ENCODE data around the gene GYS2.
A peak's percentile ranks its signal among the peaks of the same experiment; 100 is the strongest.

GYS2 gene

DNA sequence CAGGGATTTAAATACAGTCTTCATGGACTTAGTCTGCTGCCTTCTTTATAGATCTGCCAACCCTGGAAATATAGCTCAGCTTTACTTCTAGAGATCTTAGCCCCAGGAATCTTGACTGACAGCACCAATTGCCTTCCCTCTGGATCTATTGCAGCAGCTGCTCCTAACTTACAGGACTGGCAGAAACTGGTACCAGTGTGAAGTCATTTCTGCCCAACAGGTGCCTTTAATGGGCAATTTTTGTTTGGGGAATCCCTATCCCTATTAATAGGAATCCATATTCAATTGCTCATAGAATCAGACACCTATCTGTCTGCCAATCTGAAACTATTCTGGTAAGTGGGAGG lies 51.3 kb downstream of the GYS2 start:
- DNase-seq (ENCODE audit: low read depth in 3 of 3): no peak

DNA sequence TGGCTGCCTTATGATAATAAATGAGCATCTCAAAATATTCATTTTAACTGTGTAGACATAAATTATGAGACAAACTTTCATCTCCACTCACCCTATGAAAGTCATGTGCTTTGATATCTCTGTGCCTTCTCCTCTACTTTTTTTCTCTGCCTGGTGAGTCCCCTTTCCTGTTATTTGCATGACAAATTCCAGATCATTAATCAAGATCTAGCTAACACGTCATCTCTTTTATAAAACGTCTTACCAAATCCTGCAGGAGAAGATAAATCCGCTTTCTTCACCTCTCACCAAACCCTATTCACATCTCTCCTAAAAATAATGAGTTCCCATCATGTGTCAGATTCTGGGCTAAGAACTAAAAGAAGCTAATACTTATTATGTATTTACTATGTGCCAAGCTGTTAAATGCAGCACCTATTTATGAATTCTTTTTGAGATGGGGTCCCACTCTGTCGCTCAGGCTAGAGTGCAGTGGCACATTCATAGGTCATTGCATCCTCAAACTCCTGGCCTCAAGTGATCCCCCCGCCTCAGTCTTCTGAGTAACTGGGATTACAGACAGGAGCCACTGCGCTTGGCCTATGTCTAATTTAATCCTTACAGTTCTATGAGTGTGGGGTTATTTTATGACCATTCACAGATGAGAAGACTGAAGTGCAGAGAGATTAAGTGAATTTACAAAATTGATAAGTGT lies 51.9 kb downstream of the GYS2 start:
- DNase-seq (ENCODE audit: low read depth in 3 of 3): no peak

DNA sequence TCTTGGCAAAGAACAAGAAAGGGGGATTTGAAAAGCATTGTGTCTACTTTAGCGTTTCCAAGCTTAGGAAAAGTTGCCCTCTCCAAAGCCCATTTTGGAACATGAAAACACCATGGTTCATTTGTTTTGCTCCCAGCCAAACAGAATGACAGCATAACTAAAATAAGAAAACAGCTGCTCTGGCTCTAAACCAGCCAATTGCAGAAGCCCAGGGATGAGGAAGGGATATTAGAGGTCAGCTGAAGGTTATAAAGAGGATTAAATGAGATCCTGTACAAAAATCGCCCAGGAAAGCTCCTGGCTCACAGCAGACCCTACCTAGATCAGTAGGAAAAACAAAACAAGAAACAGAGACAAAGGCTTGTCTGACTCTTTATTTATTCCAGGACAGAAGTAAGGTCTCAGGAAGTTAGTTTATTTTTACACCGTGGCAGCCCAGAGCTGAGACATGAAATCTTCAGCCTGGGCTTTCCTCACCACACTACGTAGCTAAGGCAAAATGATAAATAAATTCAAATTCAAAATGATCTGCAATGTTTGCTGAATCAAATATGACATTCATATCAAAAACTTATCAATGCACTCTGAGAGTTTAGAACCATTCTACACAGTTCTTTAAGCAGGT lies 52.7 kb downstream of the GYS2 start:
- no peak for DNase-seq (ENCODE audit: low read depth in 3 of 3)

DNA sequence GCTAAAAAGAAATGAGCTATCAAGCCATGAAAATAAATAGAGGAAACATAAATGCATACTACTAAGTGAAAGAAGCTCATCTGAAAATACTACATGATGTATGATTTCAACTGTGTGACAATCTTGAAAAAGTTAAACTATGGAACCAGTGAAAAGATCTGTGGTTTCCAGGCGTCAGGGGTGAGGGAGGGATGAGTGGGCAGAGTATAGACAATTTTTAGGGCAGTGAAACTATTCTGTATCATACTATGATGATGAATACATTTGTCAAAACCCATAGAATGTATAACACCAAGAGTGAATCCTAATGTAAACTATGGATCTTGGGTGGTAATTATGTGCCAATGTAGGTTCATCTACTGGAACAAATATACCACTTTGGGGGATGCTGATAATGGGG lies 57.2 kb downstream of the GYS2 start:
- DNase-seq (ENCODE audit: low read depth in 3 of 3): peak in 1 of 3 experiments; percentile 16

DNA sequence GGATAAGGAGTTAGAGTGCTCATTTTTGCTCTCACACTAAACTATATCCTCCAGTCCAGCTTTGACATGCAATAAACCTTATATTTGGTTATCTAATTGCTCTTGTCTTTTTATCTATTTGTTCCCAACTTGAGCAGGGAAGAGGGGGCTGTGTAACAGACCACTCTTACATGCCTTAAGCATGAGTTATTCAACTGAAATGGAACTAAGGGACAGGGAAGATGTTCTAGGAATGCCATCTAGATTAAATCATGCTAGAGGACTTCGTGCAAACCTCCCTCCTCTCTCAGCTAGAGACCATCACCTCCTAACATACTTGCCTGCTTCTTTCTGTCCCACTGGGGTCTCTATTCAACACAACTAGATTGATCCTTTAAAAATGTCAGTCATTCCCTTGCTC lies 57.9 kb downstream of the GYS2 start:
- DNase-seq (ENCODE audit: low read depth in 3 of 3): no peak

DNA sequence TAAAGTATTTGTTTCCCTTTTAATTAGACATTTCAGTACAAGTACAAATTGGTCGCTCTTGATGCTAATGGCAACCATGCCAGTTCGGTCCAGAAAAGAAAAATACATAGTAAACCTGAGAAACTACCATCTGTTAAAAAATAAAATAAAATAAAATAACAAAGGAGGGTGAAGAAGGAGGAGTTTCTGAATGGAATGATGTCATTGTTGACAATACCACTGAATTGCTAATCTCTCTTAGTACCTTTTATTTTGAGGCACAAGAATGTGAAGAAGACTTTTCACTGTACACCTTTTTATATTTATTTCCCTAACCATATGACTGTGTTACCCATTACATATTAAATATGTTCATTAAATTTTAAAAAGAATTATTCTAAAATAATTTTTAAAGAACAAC lies 59.1 kb downstream of the GYS2 start:
- no peak for DNase-seq (ENCODE audit: low read depth in 3 of 3)

DNA sequence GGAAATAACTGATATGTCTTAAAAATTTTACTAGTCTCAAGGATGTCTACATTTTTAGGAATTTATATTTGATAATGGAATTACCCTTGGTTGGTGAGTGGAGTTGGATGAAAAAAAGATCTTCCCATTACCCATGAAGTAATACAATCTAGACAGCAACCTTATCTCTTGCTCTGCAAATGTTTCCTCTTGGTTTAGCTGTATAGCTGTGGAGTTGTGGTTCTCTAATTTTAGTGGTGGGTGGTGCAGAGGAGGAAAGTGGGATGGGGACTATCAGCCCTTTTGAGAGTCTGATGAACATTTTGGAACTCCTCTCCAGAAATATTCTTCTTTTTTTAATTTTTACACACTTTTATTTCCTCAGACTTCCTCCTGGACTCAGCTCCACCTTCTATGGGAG lies 61.5 kb downstream of the GYS2 start:
- DNase-seq (ENCODE audit: low read depth in 3 of 3): no peak

DNA sequence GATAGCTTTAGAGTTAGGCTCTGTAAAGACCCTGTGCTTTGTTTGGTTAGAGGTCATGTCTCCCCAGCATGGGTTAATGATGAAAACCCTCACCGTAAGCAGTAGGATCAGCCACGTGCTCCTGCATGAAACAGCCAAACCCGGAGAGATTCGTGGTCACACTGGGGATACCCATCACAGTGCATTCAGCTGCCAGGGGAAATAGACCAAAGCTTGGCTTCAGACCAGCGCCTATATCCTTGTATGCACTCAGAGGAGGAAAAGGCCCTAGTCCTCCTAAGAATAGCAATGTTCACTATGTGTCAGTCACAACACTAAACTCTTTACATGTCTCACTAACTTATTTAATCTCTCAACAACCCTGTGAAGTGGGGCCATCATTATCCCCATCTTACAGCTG lies 62.2 kb downstream of the GYS2 start:
- DNase-seq (ENCODE audit: low read depth in 3 of 3): no peak

DNA sequence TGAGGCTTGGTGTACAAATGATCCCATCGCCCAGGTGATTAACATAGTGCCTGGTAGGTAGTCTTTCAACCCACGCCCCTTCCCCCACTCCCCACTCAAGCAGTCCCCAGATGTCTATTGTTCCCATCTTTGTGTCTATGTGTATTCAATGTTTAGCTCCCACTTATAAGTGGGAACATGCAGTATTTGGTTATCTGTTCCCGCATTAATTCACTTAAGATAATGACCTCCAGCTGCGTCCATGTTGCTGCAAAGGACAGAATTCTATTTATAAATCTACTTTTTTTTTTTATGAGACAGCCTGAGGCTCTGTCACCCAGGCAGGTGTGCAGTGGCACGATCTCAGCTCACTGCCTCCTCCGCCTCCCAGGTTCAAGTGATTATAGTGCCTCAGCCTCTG lies 62.9 kb downstream of the GYS2 start:
- no peak for DNase-seq (ENCODE audit: low read depth in 3 of 3)

DNA sequence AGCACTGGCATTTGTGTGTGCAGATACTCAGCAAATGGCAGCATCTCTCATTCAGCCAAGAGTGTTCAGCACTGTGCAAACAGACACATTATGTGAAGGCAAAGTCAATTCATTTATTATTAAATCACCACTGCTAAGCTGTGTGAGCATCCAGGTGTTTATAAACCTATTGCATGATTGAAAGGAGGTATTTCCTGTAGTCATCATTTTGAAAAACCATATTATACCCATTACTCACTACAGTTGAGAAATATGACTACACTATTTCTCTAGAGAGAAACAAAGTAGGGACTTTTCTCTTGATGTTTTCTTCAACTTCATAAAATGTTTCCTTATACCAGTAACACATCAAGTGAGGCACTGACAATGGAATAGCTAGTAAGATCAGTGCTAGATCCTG lies 64.8 kb downstream of the GYS2 start:
- DNase-seq (ENCODE audit: low read depth in 3 of 3): no peak

DNA sequence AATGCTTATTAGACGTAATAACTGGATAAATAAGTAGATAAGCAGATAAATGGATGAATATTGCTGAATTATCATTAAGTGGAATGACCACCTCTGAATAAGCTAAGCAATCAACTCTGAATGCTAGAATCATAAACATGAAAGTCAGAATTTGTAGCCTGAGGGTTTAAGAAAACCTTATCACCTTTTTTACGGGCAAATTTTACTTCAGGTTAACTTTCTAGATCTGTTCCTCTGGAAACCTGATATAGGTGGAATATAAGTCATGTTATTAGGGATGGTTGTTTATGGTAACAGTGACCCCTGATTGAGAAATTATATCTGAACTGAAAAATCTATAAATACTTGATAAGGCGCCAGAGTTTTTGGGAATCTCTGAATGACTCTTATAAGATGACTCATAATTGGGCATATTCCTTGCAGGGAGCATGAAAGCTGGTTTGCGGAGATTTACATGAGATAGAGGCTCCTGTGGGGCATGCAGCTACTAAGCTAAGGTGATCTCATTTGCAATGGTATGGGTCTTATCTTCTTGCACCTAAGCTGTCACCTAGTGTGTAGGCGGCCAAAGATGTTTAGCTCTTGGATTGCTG lies 66.5 kb downstream of the GYS2 start:
- no peak for DNase-seq (ENCODE audit: low read depth in 3 of 3)

DNA sequence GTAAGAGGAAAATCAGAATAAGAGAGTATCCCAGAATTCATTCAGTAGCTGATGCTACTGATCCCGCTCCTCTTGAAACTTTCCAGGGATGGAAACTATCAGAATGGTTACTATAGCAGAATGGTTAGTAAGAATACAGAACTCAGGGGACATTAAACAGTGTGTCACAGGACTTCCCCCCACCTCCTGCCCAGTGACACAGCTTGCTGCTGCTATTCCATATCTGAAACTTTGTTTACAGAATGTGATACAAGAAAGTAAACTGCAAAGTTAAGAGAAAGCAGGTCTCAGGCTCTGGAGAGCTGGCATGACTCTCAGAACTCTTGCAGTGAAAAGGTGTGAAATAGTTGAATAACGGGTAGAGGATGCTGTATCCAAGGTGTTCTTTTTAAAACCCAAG lies 75.2 kb downstream of the GYS2 start:
- DNase-seq (ENCODE audit: low read depth in 3 of 3): no peak

DNA sequence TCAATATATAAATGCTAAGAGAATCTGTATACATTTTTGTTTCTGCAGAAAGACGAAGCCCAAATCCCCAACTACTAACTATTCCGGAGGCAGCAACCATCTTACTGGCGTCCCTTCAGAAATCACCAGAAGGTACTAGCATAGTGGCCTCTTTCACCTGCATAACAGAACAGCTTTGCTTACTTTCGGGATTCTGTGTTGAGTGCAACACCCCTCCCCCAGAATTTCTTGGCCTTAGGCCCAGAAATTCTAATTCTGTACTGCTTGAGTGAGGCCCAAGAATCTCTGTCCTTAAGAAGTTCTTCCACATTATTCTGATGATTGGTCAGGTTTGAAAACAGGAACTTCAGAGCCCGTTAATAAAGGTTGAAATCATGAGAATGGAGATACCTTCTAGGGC lies 75.7 kb downstream of the GYS2 start:
- DNase-seq (ENCODE audit: low read depth in 3 of 3): no peak

DNA sequence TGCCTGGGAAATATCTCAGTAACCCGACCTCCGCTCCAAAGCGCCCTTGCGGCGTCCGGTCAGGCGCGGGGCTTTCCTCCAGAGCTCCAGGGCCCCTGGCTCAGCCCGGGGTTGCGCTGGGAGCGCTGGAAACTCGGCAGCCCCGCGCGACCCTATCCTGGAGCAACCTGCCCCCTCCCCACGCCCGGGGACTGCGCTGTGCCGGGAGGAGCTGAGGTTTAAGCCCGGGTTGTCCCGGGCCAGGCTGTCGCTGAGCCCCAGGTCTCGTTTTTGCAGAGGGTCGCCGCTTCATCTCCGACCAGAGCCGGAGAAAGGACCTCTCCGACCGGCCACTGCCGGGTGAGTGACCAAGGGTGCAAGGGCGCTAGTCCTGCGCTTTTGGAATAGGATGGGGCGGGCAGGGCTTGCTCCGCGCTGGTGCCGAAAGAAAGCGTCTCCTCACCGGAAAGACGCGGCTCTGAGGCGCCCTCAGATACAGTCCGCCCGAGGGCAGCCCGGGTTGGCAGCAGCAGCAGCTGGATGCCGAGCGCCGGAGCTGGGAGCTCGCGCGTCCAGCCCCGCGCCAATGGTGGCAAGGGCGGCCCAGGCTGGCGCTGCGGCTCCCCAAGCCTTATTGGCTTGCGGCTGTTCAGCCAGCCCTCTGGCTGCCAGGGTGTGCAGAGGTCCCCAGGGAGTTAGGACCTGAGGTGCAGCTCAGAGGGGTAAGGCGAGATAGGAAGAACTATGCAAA lies 77.0 kb downstream of the GYS2 start:
- DNase-seq (ENCODE audit: low read depth in 3 of 3): peak; percentile 31 to 59 (median 32)

DNA sequence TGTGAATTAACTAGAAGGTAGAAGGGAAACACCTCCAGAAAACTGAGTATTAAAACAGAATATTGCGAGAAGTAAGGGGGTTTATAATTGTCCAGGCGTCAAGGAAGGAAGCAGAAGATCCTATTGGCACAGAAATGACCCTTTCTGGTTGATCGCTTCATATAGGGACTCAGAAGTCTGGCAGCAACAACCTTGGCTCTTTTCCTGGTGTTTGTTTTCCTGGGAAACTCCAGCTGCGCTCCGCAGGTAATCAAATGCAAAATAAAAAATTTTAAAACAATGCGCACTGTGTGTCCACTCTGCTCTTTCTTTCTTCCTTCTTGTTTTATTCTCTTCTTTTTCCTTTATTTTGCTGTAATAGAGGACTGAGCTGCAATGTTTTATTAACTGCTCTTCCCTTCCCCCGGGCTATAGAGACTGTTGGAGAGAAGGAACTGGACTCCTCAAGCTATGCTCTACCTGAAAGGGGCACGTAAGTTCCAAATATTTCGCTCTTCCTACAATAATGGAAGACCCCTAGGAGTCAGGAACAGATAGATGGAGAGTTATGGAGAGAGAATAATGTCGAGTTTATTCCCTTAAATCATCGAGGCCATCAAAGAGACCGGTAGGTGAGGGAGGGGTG lies 77.8 kb downstream of the GYS2 start:
- DNase-seq (ENCODE audit: low read depth in 3 of 3): no peak

DNA sequence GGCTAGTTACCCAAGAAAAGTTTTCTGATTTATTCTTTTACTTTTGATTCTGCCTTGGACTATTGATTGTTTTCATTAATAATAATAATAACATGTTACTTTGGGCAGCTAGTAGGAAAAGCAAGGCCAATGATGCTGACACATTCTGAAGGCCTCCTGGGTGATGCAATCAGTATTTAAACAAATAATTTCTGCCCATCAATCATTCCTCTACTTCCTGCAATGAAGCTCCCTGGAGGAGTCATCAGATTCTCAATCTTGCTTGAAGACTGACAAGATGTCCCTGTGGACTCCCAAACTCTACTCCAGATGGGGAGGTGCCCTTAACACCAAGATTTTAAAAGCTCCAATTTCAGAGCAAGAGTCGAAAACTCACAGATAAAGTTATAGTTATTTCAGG lies 78.6 kb downstream of the GYS2 start, which contains the start of gene SPX:
SPX (plus strand) TSS at position 244 of the 400 bp plus-strand sequence. CDS start 177 bp downstream, outside the sequence.
- no peak for DNase-seq (ENCODE audit: low read depth in 3 of 3)

DNA sequence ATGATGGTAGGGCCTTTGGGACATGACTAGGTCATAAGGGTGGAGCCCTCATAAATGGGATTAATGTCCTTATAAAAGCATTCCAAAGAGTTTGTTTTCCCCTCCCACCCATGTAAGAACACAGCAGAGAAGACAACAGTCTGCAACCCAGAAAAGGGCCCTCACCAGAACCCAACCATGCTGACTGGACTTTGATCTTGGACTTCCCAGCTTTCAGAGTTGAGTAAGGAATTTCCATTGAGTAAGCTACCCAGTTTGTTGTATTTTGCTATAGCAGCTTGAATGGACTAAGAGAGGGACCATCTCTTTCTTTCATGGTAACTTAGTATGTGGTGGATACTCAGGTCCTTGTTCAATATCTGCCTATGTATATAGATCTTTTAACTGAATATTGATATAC lies 81.5 kb downstream of the GYS2 start:
- DNase-seq (ENCODE audit: low read depth in 3 of 3): no peak

DNA sequence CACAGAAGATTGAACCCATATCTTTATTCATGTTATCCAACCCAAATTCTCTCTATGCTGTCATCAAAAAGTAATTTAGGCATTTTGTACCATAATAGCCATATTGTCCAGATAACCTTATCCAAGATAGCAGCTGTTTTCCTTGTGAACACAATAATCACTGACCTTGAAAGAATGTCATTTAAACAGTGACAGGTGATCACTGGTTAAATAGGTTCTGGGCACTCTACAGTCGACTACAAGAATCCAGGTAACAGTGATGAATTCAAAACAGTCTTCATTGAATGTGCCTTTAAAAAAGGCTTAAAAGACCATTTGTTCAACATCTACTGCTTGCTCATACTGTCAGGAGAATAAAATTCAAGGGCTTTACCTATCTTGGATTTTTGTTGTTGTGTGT lies 83.1 kb downstream of the GYS2 start:
- no peak for DNase-seq (ENCODE audit: low read depth in 3 of 3)

DNA sequence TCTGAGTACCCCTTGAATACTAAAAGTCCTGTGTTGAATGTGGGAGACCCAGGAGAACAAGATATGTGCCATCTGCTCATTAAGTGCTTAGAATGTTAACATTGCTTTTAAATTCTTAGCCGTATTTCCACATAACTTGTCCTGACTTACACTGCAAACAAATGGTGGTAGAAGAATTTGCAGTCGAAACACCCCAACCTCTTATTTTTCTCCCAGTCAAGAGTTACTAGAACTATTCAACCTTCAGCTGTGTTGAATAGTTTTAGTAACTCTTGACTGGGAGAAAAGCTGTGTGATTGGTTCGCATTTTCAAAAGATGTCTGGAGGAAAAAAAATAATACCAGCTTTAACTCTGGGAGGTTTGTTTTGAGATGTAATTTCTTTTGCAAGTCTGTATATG lies 86.2 kb downstream of the GYS2 start:
- DNase-seq (ENCODE audit: low read depth in 3 of 3): no peak

DNA sequence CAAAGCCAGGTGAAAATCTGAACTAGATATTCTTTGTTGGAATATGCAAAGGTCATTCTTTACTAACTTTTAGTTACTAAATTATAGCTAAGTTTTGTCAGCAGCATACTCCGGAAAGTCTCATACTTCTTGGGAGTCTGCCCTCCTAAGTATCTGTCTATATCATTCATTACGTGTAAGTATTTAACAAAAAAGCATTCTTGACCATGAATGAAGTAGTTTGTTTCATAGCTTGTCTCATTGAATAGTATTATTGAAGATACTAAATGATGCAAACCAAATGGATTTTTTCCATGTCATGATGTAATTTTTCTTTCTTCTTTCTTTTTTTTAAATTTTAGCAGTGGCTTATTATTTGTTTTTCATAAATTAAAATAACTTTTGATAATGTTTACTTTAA lies 88.4 kb downstream of the GYS2 start:
- DNase-seq (ENCODE audit: low read depth in 3 of 3): no peak

DNA sequence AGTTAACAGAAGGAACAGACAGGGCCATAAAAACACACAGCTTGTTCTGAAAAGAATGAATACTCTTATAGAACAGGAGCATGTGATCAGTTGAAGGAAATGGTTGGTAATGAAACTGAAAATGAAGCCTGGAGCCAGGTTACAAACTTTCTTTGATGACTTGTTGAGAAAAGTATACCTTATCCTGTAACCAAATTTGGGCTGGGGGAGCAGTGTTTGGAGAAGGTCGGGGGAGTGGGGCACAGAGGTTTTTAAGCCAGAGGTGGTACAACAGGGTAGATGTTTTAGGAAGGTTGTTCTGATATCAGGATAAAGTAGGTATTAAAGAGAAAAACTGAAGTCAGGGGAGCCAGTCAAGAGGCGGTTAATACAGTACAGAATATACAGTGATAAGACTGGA lies 94.9 kb downstream of the GYS2 start:
- no peak for DNase-seq (ENCODE audit: low read depth in 3 of 3)

DNA sequence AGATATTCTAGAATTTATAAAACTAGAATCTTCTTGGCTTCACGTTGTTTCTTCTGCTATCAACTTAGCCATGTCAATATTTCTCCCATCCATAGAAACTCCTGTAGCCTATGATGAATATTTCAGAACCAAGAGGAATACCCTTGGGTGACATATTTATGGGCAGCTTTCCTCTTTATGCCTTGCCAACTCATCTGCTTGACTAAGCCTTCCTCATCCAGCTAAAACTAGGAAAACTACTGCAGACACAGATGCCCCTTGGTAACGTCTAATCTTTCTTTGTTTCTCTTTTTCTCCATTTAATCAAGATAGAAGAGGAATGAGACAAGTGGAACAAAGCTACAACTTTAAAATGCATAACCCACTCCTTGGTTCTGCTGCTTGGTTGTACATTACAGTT lies 96.8 kb downstream of the GYS2 start:
- no peak for DNase-seq (ENCODE audit: low read depth in 3 of 3)
